Stimulated activated CD4-positive, alpha-beta T cell treated with anti-CD3 and anti-CD28 coated beads, Interleukin-12 subunit alpha, Interleukin-12 subunit beta, amount 100 ng/mL, for 4 hours (primary cell): Measurements from ENCODE around the gene STEAP1B.
"Not testable (repeated sequence)": the region's sequence is repeated elsewhere in the genome, so short reads cannot be mapped to it uniquely, and the experiment has no call there.

Experiments
- DNase-seq: peaks from one replicate; pipeline ENCODE4 v3.0.0-alpha.2; 2020

STEAP1B gene

GRCh38 chr7:22496296-22496888 is 3.6 kb downstream of the STEAP1B start:
- DNase-seq = not testable (repeated sequence)

- DNase-seq = not testable (repeated sequence)
Observed at GRCh38 chr7:22493160-22493925, 6.6 kb downstream of the STEAP1B start.

- peak; percentile 49 for DNase-seq
Observed at GRCh38 chr7:22488643-22489462, 11.1 kb downstream of the STEAP1B start.

- no peak for DNase-seq
Observed at GRCh38 chr7:22487978-22488642, 11.9 kb downstream of the STEAP1B start.

GRCh38 chr7:22486597-22486996 is 13.4 kb downstream of the STEAP1B start:
- DNase-seq = no peak

GRCh38 chr7:22485189-22485588 is 14.8 kb downstream of the STEAP1B start:
- DNase-seq = no peak

- no peak for DNase-seq
Observed at GRCh38 chr7:22482503-22482902, 17.5 kb downstream of the STEAP1B start.

GRCh38 chr7:22481726-22482125 is 18.3 kb downstream of the STEAP1B start:
- no peak for DNase-seq

- no peak for DNase-seq
Observed at GRCh38 chr7:22480523-22481075, 19.4 kb downstream of the STEAP1B start.

- DNase-seq = no peak
Observed at GRCh38 chr7:22477876-22478450, 22.0 kb downstream of the STEAP1B start.

- DNase-seq = no peak
Observed at GRCh38 chr7:22477262-22477661, 22.7 kb downstream of the STEAP1B start.

- no peak for DNase-seq
Observed at GRCh38 chr7:22476824-22477223, 23.2 kb downstream of the STEAP1B start.

- no peak for DNase-seq
Observed at GRCh38 chr7:22474645-22475044, 25.3 kb downstream of the STEAP1B start.

GRCh38 chr7:22470981-22471380 is 29.0 kb downstream of the STEAP1B start:
- DNase-seq = no peak

- no peak for DNase-seq
Observed at GRCh38 chr7:22469371-22470143, 30.4 kb downstream of the STEAP1B start.

GRCh38 chr7:22468609-22469008 is 31.4 kb downstream of the STEAP1B start:
- no peak for DNase-seq

GRCh38 chr7:22464299-22464698 is 35.7 kb downstream of the STEAP1B start:
- DNase-seq = no peak

- DNase-seq = no peak
Observed at GRCh38 chr7:22460363-22460988, 39.5 kb downstream of the STEAP1B start.

GRCh38 chr7:22457471-22457870 is 42.5 kb downstream of the STEAP1B start:
- DNase-seq = no peak

- DNase-seq = no peak
Observed at GRCh38 chr7:22454446-22454845, 45.5 kb downstream of the STEAP1B start.

- no peak for DNase-seq
Observed at GRCh38 chr7:22452960-22453558, 46.9 kb downstream of the STEAP1B start.
